HCT116 (cell line): Measurements from ENCODE around the gene CIB4. TPM values are rescaled to one million over a fixed set of nuclear protein-coding genes. Genes with fewer than 3 reads are reported as not detected.

ENCODE experiments used
- ATAC-seq: fragments of 200-7000 bp; cut with Tn5 transposase; 2 replicates; pipeline ENCODE4 v1.9.1; 2020; ENCODE audit warnings: mild to moderate bottlenecking, moderate library complexity
- BruUV-seq: library from RNA; stranded (reverse); fragments of 400-500 nt; replicated peaks from 2 replicates; lab custom pipeline; 2021; lab: Mats Ljungman, UMichigan
- CTCF ChIA-PET: fragments of 300-600 bp; sonication (Branson Sonifier 250); formaldehyde crosslinking; loops from one replicate; lab custom pipeline; 2021; ENCODE audit warnings: antibody characterized with exemption; lab: Charles Lee
- POLR2A ChIA-PET: fragments of 300-600, 350-600 bp; sonication (Branson Sonifier 250); formaldehyde crosslinking; loops from one replicate; lab custom pipeline; 2021; ENCODE audit warnings: antibody characterized with exemption; lab: Charles Lee
- RAD21 ChIA-PET, 2 experiments: fragments of 300-600 bp; sonication (Branson Sonifier 250); formaldehyde crosslinking; loops; one replicate each; lab custom pipeline; 2023; ENCODE audit warnings: low total read pairs in 2 of 2; ENCODE audit not compliant: uncharacterized antibody in 2 of 2, unreplicated experiment in 2 of 2, low non-redundant PET in 1 of 2; lab: Charles Lee
- DNase-seq: peaks from one replicate; pipeline ENCODE4 v3.0.0-alpha.2; 2010; ENCODE audit warnings: low read depth, low spot score
- H2AFZ ChIP-seq: fragments of 200-600 bp; shearing (Covaris generic), sonication (generic); 2 replicates; pipeline ENCODE4 v1.6.1; 2017; ENCODE audit warnings: low read depth, mixed run types, mixed read lengths, antibody characterized with exemption, low read length; ENCODE audit not compliant: poor library complexity, severe bottlenecking
- H3K27ac ChIP-seq: 2 replicates; pipeline ENCODE4 v1.5.1; 2012; ENCODE audit warnings: low read depth, low read length
- H3K27me3 ChIP-seq: fragments of 200-600 bp; sonication (generic); 2 replicates; pipeline ENCODE4 v1.6.1; 2016; ENCODE audit warnings: mixed run types, low read length, mixed read lengths; ENCODE audit not compliant: insufficient read depth
- H3K36me3 ChIP-seq, 2 experiments: fragments of 200-500 bp in 1 of 2; fragments of 200-600 bp in 1 of 2; sonication (Bioruptor generic) in 1 of 2; sonication (generic) in 1 of 2; 2 replicates each; pipeline versions ENCODE4 v1.5.1 to v1.6.1; 2014 to 2016; ENCODE audit warnings: low read length in 2 of 2, inconsistent platforms in 1 of 2, mixed read lengths in 1 of 2, mixed run types in 1 of 2; ENCODE audit not compliant: insufficient read depth in 2 of 2, control insufficient read depth in 1 of 2
- H3K4me1 ChIP-seq, 2 experiments: fragments of 200-600 bp in 1 of 2; sonication (generic) in 1 of 2; 2 replicates each; pipeline versions ENCODE4 v1.5.1 to v1.6.1; 2012 to 2017; ENCODE audit warnings: low read length in 2 of 2, inconsistent platforms in 1 of 2, mild to moderate bottlenecking in 1 of 2, mixed read lengths in 1 of 2, mixed run types in 1 of 2, moderate library complexity in 1 of 2; ENCODE audit not compliant: insufficient read depth in 2 of 2, control insufficient read depth in 1 of 2
- H3K4me2 ChIP-seq: fragments of 200-600 bp; sonication (generic); 2 replicates; pipeline ENCODE4 v1.6.1; 2017; ENCODE audit warnings: mixed run types, low read length, mixed read lengths
- H3K4me3 ChIP-seq, 2 experiments: fragments of 200-600 bp in 1 of 2; sonication (generic) in 1 of 2; replicated peaks in 1 of 2; 2 replicates each; pipeline ENCODE4 v1.5.1; 2011 to 2016; ENCODE audit warnings: low read length in 2 of 2, control low read depth in 1 of 2, low read depth in 1 of 2, mild to moderate bottlenecking in 1 of 2, mixed read lengths in 1 of 2, mixed run types in 1 of 2
- H3K79me2 ChIP-seq: fragments of 200-600 bp; sonication (generic); 2 replicates; pipeline ENCODE4 v1.6.1; 2017; ENCODE audit warnings: mild to moderate bottlenecking, mixed run types, low read length, moderate library complexity, mixed read lengths; ENCODE audit not compliant: insufficient read depth
- H3K9ac ChIP-seq: fragments of 200-600 bp; sonication (generic); 2 replicates; pipeline ENCODE4 v1.6.1; 2016; ENCODE audit warnings: low read length, mixed read lengths
- H3K9me2 ChIP-seq: fragments of 200-600 bp; sonication (generic), shearing (Covaris generic); 2 replicates; pipeline ENCODE4 v1.6.1; 2017; ENCODE audit warnings: mixed run types, mild to moderate bottlenecking, moderate library complexity; ENCODE audit not compliant: insufficient read depth
- H3K9me3 ChIP-seq, 2 experiments: fragments of 200-500 bp in 1 of 2; fragments of 200-600 bp in 1 of 2; sonication (Bioruptor generic) in 1 of 2; sonication (generic) in 1 of 2; 2 replicates each; pipeline ENCODE4 v1.6.1; 2014 to 2017; ENCODE audit warnings: low read length in 2 of 2, mixed read lengths in 2 of 2, inconsistent platforms in 1 of 2, low read depth in 1 of 2, mild to moderate bottlenecking in 1 of 2, mixed run types in 1 of 2, moderate library complexity in 1 of 2; ENCODE audit not compliant: control insufficient read depth in 1 of 2, insufficient read depth in 1 of 2
- H4K20me1 ChIP-seq: fragments of 200-600 bp; sonication (generic), shearing (Covaris generic); 2 replicates; pipeline ENCODE4 v1.6.1; 2017; ENCODE audit warnings: mixed run types, mild to moderate bottlenecking, moderate library complexity; ENCODE audit not compliant: insufficient read depth
- CEBPB ChIP-seq: IDR thresholded peaks from 2 replicates; pipeline ENCODE4 v1.6.1; 2012; ENCODE audit warnings: low read depth
- EZH2 ChIP-seq: fragments of 200-600 bp; sonication (generic); IDR thresholded peaks from 2 replicates; pipeline ENCODE4 v1.6.1; 2017; ENCODE audit warnings: antibody characterized with exemption, mixed run types
- FOSL1 ChIP-seq: IDR thresholded peaks from 2 replicates; pipeline ENCODE4 v1.6.1; 2012; ENCODE audit warnings: low read depth
- JUND ChIP-seq: IDR thresholded peaks from 2 replicates; pipeline ENCODE4 v1.6.1; 2012
- RAD21 ChIP-seq: IDR thresholded peaks from 2 replicates; pipeline ENCODE4 v1.6.1; 2012; ENCODE audit warnings: low read depth, mild to moderate bottlenecking
- YY1 ChIP-seq: IDR thresholded peaks from 2 replicates; pipeline ENCODE4 v1.6.1; 2011; ENCODE audit warnings: low read length, low read depth, moderate library complexity, mild to moderate bottlenecking; ENCODE audit not compliant: insufficient replicate concordance; ENCODE audit errors: extremely low read depth
- ZFX ChIP-seq: fragments of 450-650 bp; IDR thresholded peaks from 2 replicates; pipeline ENCODE4 v1.6.1; 2017
- intact Hi-C: fragments of 100-400 bp; cut with micrococcal nuclease; formaldehyde crosslinking; loops from 2 replicates; pipeline ENCODE4 v1.10.0; 2022
- total RNA-seq: library from RNA; stranded (reverse); gene quantifications from one replicate; pipeline ENCODE4 v1.2.1, GENCODE V29; 2021; ENCODE audit not compliant: unreplicated experiment
- TF ChIP-seq, protein P1 (sequence below), 3 experiments: fragments of 200-600 bp in 1 of 3; sonication (generic) in 1 of 3; IDR thresholded peaks in 2 of 3; conservative IDR thresholded peaks in 1 of 3; 2 replicates each; pipeline ENCODE4 v1.5.1; 2012 to 2017; ENCODE audit warnings: low read depth in 2 of 3, low read length in 2 of 3, antibody characterized with exemption in 1 of 3, borderline replicate concordance in 1 of 3, control low read depth in 1 of 3, mild to moderate bottlenecking in 1 of 3, mixed read lengths in 1 of 3, mixed run types in 1 of 3, moderate library complexity in 1 of 3; ENCODE audit not compliant: insufficient read depth in 1 of 3
- TF ChIP-seq, protein P2 (sequence below): IDR thresholded peaks from 2 replicates; pipeline ENCODE4 v1.6.1; 2011; ENCODE audit warnings: mild to moderate bottlenecking, low read length, moderate library complexity; ENCODE audit not compliant: insufficient replicate concordance; ENCODE audit errors: extremely low read depth
- TF ChIP-seq, protein P3 (sequence below): IDR thresholded peaks from 2 replicates; pipeline ENCODE4 v1.6.1; 2012
- TF ChIP-seq, protein P4 (sequence below): IDR thresholded peaks from 2 replicates; pipeline ENCODE4 v1.6.1; 2012; ENCODE audit warnings: low read depth

The CIB4 gene
- total RNA-seq, 1 experiment from 2014 or later, result not detected

DNA sequence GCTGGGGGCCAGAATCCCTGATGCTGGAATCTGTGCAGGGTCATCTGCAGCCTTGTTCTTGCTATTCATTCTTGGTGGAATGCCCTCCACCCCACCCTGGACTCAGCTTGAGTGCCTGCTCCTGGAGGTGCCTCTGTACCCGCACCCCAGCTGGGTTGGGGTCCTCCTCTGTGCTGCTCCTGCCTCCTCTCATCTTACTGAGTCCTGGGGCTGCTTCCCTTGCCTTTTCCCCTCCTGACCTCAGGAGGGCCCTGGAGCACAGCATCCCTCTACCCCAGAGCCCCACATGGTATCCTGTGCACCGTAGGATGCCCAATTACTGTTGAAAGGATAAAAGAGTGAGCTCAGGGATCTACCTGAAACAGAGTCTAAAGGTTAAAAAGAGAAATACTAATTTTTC is 81.6 kb downstream of the CIB4 start (continued):
- TF ChIP-seq EZH2, result no peak
- no peak for TF ChIP-seq RAD21
- TF ChIP-seq, protein P1, sequence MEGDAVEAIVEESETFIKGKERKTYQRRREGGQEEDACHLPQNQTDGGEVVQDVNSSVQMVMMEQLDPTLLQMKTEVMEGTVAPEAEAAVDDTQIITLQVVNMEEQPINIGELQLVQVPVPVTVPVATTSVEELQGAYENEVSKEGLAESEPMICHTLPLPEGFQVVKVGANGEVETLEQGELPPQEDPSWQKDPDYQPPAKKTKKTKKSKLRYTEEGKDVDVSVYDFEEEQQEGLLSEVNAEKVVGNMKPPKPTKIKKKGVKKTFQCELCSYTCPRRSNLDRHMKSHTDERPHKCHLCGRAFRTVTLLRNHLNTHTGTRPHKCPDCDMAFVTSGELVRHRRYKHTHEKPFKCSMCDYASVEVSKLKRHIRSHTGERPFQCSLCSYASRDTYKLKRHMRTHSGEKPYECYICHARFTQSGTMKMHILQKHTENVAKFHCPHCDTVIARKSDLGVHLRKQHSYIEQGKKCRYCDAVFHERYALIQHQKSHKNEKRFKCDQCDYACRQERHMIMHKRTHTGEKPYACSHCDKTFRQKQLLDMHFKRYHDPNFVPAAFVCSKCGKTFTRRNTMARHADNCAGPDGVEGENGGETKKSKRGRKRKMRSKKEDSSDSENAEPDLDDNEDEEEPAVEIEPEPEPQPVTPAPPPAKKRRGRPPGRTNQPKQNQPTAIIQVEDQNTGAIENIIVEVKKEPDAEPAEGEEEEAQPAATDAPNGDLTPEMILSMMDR (IDR thresholded peaks at IDR 0.05 in 2 of 3, conservative IDR thresholded peaks at IDR 0.05 in 1 of 3; ENCODE audit: borderline replicate concordance in 1 of 3, insufficient read depth in 1 of 3, low read depth in 2 of 3, low read length in 2 of 3), result no peak
- TF ChIP-seq, protein P2, sequence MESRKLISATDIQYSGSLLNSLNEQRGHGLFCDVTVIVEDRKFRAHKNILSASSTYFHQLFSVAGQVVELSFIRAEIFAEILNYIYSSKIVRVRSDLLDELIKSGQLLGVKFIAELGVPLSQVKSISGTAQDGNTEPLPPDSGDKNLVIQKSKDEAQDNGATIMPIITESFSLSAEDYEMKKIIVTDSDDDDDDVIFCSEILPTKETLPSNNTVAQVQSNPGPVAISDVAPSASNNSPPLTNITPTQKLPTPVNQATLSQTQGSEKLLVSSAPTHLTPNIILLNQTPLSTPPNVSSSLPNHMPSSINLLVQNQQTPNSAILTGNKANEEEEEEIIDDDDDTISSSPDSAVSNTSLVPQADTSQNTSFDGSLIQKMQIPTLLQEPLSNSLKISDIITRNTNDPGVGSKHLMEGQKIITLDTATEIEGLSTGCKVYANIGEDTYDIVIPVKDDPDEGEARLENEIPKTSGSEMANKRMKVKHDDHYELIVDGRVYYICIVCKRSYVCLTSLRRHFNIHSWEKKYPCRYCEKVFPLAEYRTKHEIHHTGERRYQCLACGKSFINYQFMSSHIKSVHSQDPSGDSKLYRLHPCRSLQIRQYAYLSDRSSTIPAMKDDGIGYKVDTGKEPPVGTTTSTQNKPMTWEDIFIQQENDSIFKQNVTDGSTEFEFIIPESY, result no peak

DNA sequence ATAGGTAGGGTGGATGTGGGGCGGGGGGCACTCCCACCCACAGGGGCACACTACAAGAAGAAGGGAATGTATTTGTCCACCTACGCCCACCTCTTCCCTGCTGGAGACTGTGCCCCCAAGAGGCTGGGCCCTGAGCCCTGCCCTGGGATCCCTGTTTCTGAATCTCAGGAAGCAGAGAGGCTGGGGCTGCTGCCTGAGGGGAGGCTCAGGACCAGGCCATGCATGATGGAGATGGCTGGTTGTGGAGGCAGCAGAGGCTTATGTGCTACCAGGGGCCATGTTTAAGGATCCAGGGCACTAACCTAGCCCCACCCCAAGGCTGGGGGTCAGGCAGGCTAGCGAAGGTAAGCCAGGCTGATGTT is 82.1 kb downstream of the CIB4 start:
- ChIA-PET CTCF (interaction anchor here (1.1 kb wide), 1 partner anchor 19 kb away, joined by 3 read pairs; no protein-coding TSS in a partner anchor), RAD21 (no interaction called here), POLR2A (no interaction called here)
- ATAC-seq (no peak), DNase-seq (no peak)
- TF ChIP-seq, protein P2, result no peak
- no peak for TF ChIP-seq EZH2
- TF ChIP-seq, protein P3, sequence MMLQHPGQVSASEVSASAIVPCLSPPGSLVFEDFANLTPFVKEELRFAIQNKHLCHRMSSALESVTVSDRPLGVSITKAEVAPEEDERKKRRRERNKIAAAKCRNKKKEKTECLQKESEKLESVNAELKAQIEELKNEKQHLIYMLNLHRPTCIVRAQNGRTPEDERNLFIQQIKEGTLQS, result no peak
- TF ChIP-seq ZFX, result no peak
- no peak for TF ChIP-seq YY1
- TF ChIP-seq CEBPB, result no peak
- TF ChIP-seq, protein P4, sequence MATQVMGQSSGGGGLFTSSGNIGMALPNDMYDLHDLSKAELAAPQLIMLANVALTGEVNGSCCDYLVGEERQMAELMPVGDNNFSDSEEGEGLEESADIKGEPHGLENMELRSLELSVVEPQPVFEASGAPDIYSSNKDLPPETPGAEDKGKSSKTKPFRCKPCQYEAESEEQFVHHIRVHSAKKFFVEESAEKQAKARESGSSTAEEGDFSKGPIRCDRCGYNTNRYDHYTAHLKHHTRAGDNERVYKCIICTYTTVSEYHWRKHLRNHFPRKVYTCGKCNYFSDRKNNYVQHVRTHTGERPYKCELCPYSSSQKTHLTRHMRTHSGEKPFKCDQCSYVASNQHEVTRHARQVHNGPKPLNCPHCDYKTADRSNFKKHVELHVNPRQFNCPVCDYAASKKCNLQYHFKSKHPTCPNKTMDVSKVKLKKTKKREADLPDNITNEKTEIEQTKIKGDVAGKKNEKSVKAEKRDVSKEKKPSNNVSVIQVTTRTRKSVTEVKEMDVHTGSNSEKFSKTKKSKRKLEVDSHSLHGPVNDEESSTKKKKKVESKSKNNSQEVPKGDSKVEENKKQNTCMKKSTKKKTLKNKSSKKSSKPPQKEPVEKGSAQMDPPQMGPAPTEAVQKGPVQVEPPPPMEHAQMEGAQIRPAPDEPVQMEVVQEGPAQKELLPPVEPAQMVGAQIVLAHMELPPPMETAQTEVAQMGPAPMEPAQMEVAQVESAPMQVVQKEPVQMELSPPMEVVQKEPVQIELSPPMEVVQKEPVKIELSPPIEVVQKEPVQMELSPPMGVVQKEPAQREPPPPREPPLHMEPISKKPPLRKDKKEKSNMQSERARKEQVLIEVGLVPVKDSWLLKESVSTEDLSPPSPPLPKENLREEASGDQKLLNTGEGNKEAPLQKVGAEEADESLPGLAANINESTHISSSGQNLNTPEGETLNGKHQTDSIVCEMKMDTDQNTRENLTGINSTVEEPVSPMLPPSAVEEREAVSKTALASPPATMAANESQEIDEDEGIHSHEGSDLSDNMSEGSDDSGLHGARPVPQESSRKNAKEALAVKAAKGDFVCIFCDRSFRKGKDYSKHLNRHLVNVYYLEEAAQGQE, result no peak
- no peak for TF ChIP-seq FOSL1
- TF ChIP-seq JUND, result no peak
- Histone ChIP-seq H3K4me2 (no peak overlapping the region), H3K9me3 (no peaks in the 10 kb centered on the region), H3K36me3 (no peaks in the 10 kb centered on the region), H4K20me1 (no peaks in the 10 kb centered on the region), H2AFZ (no peak overlapping the region), H3K79me2 (no peaks in the 10 kb centered on the region), H3K27ac (no peak overlapping the region), H3K4me3 (no peak overlapping the region), H3K9me2 (no peaks in the 10 kb centered on the region), H3K27me3 (no peaks in the 10 kb centered on the region), H3K9ac (no peak overlapping the region), H3K4me1 (peaks cover 20 to 27% of the 10 kb centered on the region in 2 experiments)
- no TSS peak for BruUV-seq
- intact Hi-C loops, result no loop called here
